ENCODE measurements around the gene DEDD2. TPM values are rescaled to one million over a fixed set of nuclear protein-coding genes. Genes with fewer than 3 reads are reported as not detected.

DEDD2 gene
- polyA plus RNA-seq, 3 donors = 23.8 to 30.5 (median 29.2) TPM

DNA sequence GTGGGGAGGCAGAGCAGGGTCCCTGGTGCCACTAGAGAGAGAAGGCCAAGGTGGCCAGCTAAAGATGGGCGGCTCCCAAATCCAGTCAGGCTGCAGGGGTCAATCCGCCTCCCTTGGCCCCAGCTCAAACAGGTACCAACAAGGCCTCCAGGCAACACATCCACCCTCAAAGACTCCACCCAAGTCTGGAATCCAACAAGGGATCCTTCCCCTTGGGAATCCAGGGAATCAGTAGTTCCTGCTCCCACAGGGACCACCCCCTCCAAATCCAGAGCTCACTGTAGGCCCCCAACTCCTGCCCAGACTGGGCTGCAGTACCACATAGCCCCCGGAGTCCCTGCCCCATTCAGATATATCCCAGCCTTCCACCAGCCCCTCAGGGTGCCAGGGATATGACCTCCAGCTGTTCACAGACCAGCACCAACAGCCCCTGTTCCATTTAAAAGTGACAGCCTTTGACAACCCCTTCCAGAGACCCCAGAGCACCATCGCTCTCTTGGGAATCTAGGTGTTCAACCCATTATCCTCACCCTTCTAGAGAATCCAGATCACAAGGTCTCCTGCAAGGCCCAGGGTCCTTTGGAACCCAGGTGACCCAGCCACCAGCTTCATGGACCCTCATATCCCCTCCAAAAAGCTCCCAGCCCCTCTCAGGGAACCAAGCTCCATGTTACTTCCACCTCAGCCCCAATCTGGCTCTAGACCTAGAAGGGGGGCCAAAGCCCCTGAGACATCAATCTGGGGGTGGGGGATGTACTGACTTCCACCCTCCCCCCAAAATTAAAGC, 34.3 kb upstream of the DEDD2 start:
- no peak for DNase-seq (ENCODE audit: extremely low read depth in 1 of 11, low read depth in 9 of 11, low spot score in 4 of 11)

- DNase-seq (ENCODE audit: extremely low read depth in 1 of 11, low read depth in 9 of 11, low spot score in 4 of 11) = no peak
Measured at GRCh38 chr19:42250666-42251531, 33.4 kb upstream of the DEDD2 start.

DNA sequence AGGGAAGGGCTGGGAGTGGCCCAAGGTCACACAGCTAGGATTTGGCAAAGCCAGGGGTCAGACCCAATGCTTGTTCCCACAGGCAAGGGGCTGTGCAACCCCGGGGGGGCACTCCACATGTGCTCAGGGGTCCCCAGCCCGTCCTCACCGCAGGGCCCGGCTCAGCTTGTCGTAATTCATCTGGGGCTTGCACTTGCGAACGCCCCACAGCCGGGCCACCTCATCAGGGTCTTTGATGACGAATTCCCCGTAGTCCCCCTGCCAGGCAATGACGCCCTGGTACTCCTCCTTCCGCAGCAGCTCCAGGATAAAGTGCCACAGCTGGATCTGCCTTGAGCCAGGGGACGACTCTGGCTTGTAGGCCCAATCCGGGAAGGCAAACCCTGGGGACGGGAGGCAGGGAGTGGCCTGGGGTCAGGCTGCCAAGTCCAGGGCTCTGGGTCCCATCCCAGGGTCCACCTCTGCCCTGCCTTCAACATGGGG, 32.7 kb upstream of the DEDD2 start:
- no peak for DNase-seq (ENCODE audit: extremely low read depth in 1 of 11, low read depth in 9 of 11, low spot score in 4 of 11)

DNA sequence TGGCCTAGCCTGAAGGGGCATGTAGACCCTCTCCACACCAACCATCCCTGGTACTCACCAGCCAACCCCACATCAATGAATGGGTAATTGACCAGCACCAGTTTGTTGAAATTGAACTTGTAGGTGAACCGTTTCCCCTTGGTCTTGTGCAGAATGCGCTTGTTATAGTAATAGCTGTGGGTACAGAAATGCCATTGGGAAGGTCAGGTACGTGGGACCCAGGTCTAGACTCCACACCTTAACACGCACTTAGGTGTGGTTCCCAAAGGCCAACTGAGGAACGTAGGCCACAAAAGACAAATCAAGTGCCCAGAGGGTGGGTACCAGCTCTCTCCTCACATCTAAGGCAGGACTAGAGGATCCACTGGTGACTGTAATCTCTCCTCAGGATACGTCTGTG, 32.3 kb upstream of the DEDD2 start:
- no peak for DNase-seq (ENCODE audit: extremely low read depth in 1 of 11, low read depth in 9 of 11, low spot score in 4 of 11)

- DNase-seq (ENCODE audit: extremely low read depth in 1 of 11, low read depth in 9 of 11, low spot score in 4 of 11) = no peak
Measured at GRCh38 chr19:42249149-42249750, 31.8 kb upstream of the DEDD2 start.

GRCh38 chr19:42248270-42249148, 31.0 kb upstream of the DEDD2 start:
- DNase-seq (ENCODE audit: extremely low read depth in 1 of 11, low read depth in 9 of 11, low spot score in 4 of 11) = no peak

GRCh38 chr19:42247640-42248199, 30.2 kb upstream of the DEDD2 start:
- no peak for DNase-seq (ENCODE audit: extremely low read depth in 1 of 11, low read depth in 9 of 11, low spot score in 4 of 11)

- no peak for DNase-seq (ENCODE audit: extremely low read depth in 1 of 11, low read depth in 9 of 11, low spot score in 4 of 11)
Measured at GRCh38 chr19:42246922-42247639, 29.6 kb upstream of the DEDD2 start.

DNA sequence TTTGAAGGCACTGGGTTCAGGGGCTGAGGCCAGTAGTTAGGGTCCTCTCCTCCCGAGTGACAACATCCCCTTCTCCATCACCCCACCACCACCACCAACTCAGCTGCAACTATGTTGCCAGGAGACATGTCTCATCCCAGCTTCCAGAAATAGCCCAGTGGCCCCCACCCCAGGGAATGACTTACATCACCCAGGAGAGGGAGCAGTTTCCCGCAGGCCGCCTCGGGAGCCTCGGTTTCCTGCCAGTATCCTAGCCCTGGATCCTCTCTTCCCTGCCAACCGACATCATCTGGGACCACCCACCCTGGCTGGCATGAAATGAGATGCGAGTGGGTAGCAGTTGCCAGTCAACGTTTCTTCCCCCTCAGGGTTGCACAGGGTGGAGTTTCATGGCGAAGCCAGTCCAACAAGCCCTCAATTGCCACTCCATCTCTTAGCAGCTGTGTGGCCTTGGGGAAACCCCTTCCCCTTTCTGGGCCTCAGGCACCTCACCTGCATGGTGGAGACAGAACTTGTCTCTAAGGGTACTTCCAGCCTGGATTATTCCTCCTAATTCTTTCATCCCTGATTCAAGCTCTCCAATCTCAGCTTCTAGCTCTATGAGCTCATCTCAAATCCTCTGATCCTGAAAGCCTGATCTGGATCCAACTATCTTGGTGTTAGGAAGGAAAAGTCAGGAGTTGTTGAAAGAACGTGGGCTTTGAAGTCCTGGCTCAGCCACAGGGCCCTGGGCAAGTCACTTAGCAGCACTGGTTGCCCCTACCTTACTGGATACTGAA, 28.9 kb upstream of the DEDD2 start:
- DNase-seq (ENCODE audit: extremely low read depth in 1 of 11, low read depth in 9 of 11, low spot score in 4 of 11) = no peak

DNA sequence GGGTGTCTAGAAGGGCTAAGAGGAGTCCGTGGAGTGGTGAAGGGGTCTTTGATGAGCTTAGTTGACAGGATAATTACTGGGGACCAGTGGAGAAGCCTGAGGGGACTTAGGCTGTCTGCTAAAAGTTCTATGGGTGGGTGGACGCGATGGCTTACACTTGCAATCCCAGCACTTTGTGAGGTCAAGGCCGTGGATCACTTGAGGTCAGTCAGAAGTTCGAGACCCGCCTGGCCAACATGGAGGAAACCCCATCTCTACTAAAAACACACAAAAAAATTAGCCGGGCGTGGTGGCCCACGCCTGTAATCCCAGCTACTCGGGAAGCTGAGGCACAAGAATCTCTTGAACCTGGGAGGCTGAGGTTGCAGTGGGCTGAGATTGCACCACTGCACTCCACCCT, 27.8 kb upstream of the DEDD2 start:
- no peak for DNase-seq (ENCODE audit: extremely low read depth in 1 of 11, low read depth in 9 of 11, low spot score in 4 of 11)

DNA sequence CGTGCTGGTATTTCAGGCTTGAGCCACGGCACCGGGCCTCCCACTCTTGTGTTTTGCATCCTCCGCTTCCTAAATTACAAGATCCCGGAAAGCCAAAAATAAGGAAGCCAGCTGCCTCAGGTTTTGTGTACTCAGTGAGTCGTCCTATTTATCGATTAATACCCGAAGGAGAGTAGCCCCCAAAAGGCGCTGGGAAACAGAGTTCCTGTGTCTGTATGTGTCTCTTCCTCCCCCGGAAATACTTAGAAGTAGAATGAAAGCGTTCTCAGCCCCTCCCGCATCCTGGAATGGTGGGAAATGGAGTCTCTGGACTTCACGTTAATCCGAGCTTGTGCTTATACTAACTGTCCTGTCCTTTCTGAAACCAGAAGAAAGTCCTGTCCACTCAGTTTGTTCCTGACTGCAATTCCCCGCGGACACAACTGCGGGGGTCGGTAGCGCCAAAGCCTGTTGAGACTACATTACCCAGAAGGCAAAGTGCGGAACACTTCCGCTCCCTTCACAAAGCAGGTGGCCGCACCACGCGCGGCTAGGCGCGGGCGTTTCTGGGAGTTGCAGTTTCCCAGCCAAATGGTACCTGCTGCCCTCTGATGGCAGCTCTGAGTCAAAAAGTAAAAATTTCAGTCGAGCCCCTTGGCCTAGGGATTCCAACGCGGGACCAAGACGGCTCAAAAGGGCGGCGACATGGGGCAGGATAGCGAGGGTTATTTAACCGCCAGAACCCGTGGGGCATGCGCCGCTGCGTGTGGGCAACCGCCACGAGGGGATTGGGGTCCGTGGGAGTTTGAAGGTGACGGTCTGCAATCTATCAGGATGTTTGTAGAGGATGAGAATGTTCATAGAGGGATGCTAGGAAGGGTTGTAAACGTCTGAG, 27.1 kb upstream of the DEDD2 start:
- DNase-seq (ENCODE audit: extremely low read depth in 1 of 11, low read depth in 9 of 11, low spot score in 4 of 11) = peak; percentile 84 to 95 (median 92)

GRCh38 chr19:42242512-42243409, 25.3 kb upstream of the DEDD2 start, which contains the start of gene GSK3A:
GSK3A (minus strand) TSS chr19:42242602; CDS start chr19:42242465, 137 bp downstream.
- peak; percentile 96 to 99 (median 99) for DNase-seq (ENCODE audit: extremely low read depth in 1 of 11, low read depth in 9 of 11, low spot score in 4 of 11)

- DNase-seq (ENCODE audit: extremely low read depth in 1 of 11, low read depth in 9 of 11, low spot score in 4 of 11) = no peak
Measured at GRCh38 chr19:42242069-42242511, 24.6 kb upstream of the DEDD2 start.

DNA sequence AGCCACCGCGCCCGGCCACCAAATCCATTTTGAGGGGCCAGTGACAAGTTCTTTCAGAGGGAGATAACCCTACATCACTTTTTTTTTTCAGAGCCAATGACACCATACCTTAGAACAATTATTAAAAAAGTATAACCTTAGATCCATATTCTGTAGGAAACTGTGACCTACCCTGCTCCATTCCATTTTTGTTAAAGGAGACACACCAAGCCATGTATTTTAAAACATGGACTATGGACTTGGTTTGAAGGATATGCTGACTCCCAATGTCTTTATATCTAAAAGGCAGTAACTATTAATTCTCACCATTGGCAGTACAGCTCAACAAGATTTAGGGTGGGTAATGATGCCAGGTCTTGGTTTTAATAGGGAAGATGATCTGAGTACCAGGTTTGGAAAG, 23.8 kb upstream of the DEDD2 start:
- DNase-seq (ENCODE audit: extremely low read depth in 1 of 11, low read depth in 9 of 11, low spot score in 4 of 11) = no peak

Data from renal cortex interstitium (tissue), 11 donors.